Mucosa of rectum (tissue), 2 donors: ENCODE results near the gene GAP43.

Experiments
- H3K27ac ChIP-seq, 2 donors: one replicate each; pipeline ENCODE4 v1.7.0; 2013; ENCODE audit warnings: inconsistent platforms in 2 of 2, low read depth in 2 of 2, low read length in 2 of 2
- H3K27me3 ChIP-seq, 2 donors: one replicate each; pipeline ENCODE4 v1.7.0; 2013; ENCODE audit warnings: low read length in 2 of 2; ENCODE audit not compliant: control insufficient read depth in 2 of 2, insufficient read depth in 2 of 2
- H3K36me3 ChIP-seq, 2 donors: one replicate each; pipeline ENCODE4 v1.7.0; 2013; ENCODE audit warnings: low read length in 2 of 2; ENCODE audit not compliant: control insufficient read depth in 2 of 2, insufficient read depth in 2 of 2
- H3K4me1 ChIP-seq, 2 donors: one replicate each; pipeline ENCODE4 v1.7.0; 2013; ENCODE audit warnings: low read length in 2 of 2, mild to moderate bottlenecking in 1 of 2; ENCODE audit not compliant: control insufficient read depth in 2 of 2, insufficient read depth in 2 of 2
- H3K4me3 ChIP-seq, 2 donors: one replicate each; pipeline ENCODE4 v1.7.0; 2013; ENCODE audit warnings: low read length in 2 of 2
- H3K9ac ChIP-seq, 2 donors: one replicate each; pipeline ENCODE4 v1.7.0; 2013; ENCODE audit warnings: low read length in 2 of 2, low read depth in 1 of 2, mild to moderate bottlenecking in 1 of 2
- H3K9me3 ChIP-seq, 2 donors: one replicate each; pipeline ENCODE4 v1.7.0; 2013; ENCODE audit warnings: low read length in 2 of 2; ENCODE audit not compliant: control insufficient read depth in 2 of 2
- donor health status: healthy.
- donor health status: Normal muscosa, but diverticular disease.

GAP43 gene

GRCh38 chr3:115659253-115660220 is 36.2 kb downstream of the GAP43 start:
- Histone ChIP-seq H3K36me3 (no peaks in the 10 kb centered on the region), H3K4me1 (peaks cover 6 to 8% of the 10 kb centered on the region in 2 donors), H3K9ac (peak overlapping the region in 1 of 2 donors; percentile 80), H3K4me3 (peak overlapping the region; percentile 75 to 77), H3K9me3 (no peaks in the 10 kb centered on the region), H3K27me3 (no peaks in the 10 kb centered on the region), H3K27ac (peak overlapping the region; percentile 83 to 85)

DNA sequence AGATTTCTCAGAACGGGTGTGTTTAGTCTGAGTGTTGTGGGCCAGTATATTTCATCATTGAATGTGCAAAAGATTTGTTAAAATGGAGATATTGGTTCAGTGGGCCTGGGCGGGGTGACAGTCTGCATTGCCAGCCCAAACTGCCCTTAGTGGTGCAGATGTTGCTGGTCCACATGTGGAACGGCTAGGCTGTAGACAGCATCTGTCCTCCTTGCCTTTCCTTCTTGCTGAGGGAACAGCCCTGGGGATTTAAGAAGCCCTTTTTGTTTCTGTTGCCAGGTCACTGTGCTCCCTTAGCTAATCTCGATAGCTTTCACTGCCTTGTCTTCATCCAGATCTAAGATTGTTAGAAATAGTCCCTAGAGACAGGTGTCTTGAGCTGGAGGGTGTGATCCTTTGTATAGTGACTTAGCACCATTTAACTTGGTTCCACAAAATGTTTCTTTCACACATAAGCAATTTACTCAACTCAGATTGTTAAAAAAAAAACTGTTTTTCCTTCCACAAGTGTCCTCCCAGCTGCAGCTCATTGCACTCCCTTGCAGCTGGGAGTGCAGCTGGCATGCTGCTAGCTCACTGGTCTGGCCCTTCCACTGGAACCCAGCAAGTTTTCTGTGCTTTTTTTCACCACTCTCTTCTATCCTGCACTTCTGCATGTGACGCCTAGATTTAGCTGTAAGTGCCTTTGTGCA is 37.5 kb downstream of the GAP43 start:
- H3K36me3 ChIP-seq, result no peaks in the 10 kb centered on the region
- no peak overlapping the region for H3K27ac ChIP-seq
- no peaks in the 10 kb centered on the region for H3K27me3 ChIP-seq
- H3K9me3 ChIP-seq, result no peaks in the 10 kb centered on the region
- peaks cover 6 to 8% of the 10 kb centered on the region in 2 donors for H3K4me1 ChIP-seq
- H3K4me3 ChIP-seq, result no peak overlapping the region
- no peak overlapping the region for H3K9ac ChIP-seq

DNA sequence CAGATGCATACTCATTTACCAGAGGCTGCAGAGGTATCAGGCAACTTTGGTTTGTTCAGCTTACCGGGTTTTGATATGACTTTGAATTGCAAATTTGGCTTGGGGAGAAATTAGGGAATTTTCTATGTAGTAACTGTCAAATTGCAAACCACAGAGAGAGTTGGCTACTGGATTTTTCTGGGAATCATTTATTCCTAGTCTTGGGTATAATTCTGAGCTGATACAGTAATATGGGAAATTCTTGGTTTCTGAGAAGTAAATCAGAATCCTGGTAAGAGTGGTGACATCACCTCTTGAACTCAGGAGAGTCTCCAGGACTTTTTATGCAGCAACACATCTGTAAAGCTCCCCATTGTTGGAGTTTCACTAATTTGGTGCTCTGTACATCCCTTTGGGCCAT is 39.0 kb downstream of the GAP43 start:
- Histone ChIP-seq H3K9ac (no peak overlapping the region), H3K27ac (no peak overlapping the region), H3K27me3 (no peaks in the 10 kb centered on the region), H3K9me3 (no peaks in the 10 kb centered on the region), H3K4me1 (peaks cover 6 to 8% of the 10 kb centered on the region in 2 donors), H3K36me3 (no peaks in the 10 kb centered on the region), H3K4me3 (no peak overlapping the region)

- Histone ChIP-seq H3K4me3 (no peak overlapping the region), H3K4me1 (peaks cover 2 to 4% of the 10 kb centered on the region in 2 donors), H3K9ac (no peak overlapping the region), H3K27me3 (no peaks in the 10 kb centered on the region), H3K27ac (no peak overlapping the region), H3K9me3 (no peaks in the 10 kb centered on the region), H3K36me3 (no peaks in the 10 kb centered on the region)
These were observed 40.1 kb downstream of the GAP43 start for GRCh38 chr3:115663414-115663813.

GRCh38 chr3:115666081-115666480 is 42.8 kb downstream of the GAP43 start:
- Histone ChIP-seq H3K27ac (no peak overlapping the region), H3K27me3 (no peaks in the 10 kb centered on the region), H3K4me1 (no peaks in the 10 kb centered on the region), H3K9me3 (no peaks in the 10 kb centered on the region), H3K36me3 (no peaks in the 10 kb centered on the region), H3K9ac (no peak overlapping the region), H3K4me3 (no peak overlapping the region)

GRCh38 chr3:115666920-115667737 is 43.8 kb downstream of the GAP43 start:
- no peaks in the 10 kb centered on the region for H3K27me3 ChIP-seq
- H3K4me3 ChIP-seq, result no peak overlapping the region
- H3K36me3 ChIP-seq, result no peaks in the 10 kb centered on the region
- H3K9me3 ChIP-seq, result no peaks in the 10 kb centered on the region
- H3K27ac ChIP-seq, result no peak overlapping the region
- H3K9ac ChIP-seq, result no peak overlapping the region
- H3K4me1 ChIP-seq, result no peaks in the 10 kb centered on the region

GRCh38 chr3:115667738-115668065 is 44.4 kb downstream of the GAP43 start:
- no peaks in the 10 kb centered on the region for H3K27me3 ChIP-seq
- H3K36me3 ChIP-seq, result no peaks in the 10 kb centered on the region
- H3K9ac ChIP-seq, result no peak overlapping the region
- no peaks in the 10 kb centered on the region for H3K4me1 ChIP-seq
- no peak overlapping the region for H3K27ac ChIP-seq
- H3K4me3 ChIP-seq, result no peak overlapping the region
- no peaks in the 10 kb centered on the region for H3K9me3 ChIP-seq

- Histone ChIP-seq H3K4me1 (no peaks in the 10 kb centered on the region), H3K4me3 (no peak overlapping the region), H3K36me3 (no peaks in the 10 kb centered on the region), H3K27ac (no peak overlapping the region), H3K9ac (no peak overlapping the region), H3K27me3 (no peaks in the 10 kb centered on the region), H3K9me3 (no peaks in the 10 kb centered on the region)
These were observed 47.6 kb downstream of the GAP43 start for GRCh38 chr3:115670911-115671310.

GRCh38 chr3:115671761-115672455 is 48.6 kb downstream of the GAP43 start:
- no peaks in the 10 kb centered on the region for H3K4me1 ChIP-seq
- no peaks in the 10 kb centered on the region for H3K36me3 ChIP-seq
- no peak overlapping the region for H3K27ac ChIP-seq
- H3K9me3 ChIP-seq, result no peaks in the 10 kb centered on the region
- no peak overlapping the region for H3K4me3 ChIP-seq
- no peak overlapping the region for H3K9ac ChIP-seq
- H3K27me3 ChIP-seq, result no peaks in the 10 kb centered on the region
